Colon (tissue), 2 donors: Measurements from ENCODE around the gene KRT81.
"Not testable (repeated sequence)": the region's sequence is repeated elsewhere in the genome, so short reads cannot be mapped to it uniquely, and the experiment has no call there.

Experiments
- FAIRE-seq: peaks from 2 replicates; lab custom pipeline; 2012; peaks lifted over from hg19 to GRCh38; lab: Jason Lieb, UNC
- donor health status: control.
- donor health status: control.

Gene KRT81

GRCh38 chr12:52253391-52254179, 37.7 kb downstream of the KRT81 start:
- FAIRE-seq, result no peak

DNA sequence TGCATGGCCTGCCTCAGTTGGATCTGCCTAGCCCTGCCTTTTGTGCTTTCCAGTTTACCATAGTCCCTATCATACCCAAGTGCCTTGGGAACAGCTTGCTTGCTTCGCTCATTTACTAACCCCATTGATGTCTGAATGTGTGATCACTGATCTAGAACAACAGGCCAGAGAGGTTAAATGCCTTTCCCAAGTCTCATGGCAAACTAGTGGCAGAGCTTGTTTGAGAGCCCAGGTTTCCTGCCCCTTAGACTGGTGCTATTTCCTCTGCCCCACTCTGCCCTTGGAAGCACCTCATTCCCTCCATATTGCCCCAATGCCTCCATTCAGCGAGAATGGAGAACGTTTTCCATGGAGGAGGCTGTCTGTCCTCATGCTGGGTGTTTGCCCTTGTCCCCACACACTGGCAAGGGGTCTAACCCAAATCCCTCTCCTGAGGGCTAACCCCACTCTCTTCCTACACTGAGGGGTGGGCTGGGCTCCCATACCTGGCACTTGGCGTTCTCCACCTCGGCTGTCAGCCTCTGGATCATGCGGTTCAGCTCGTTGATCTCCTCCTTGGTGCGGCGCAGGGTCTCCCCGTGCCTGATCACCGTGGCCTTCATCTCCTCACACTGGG, 38.5 kb downstream of the KRT81 start:
- FAIRE-seq, result no peak

GRCh38 chr12:52252175-52252615, 39.1 kb downstream of the KRT81 start:
- not testable (repeated sequence) for FAIRE-seq

- no peak for FAIRE-seq
Observed at GRCh38 chr12:52251367-52252051, 39.8 kb downstream of the KRT81 start.

DNA sequence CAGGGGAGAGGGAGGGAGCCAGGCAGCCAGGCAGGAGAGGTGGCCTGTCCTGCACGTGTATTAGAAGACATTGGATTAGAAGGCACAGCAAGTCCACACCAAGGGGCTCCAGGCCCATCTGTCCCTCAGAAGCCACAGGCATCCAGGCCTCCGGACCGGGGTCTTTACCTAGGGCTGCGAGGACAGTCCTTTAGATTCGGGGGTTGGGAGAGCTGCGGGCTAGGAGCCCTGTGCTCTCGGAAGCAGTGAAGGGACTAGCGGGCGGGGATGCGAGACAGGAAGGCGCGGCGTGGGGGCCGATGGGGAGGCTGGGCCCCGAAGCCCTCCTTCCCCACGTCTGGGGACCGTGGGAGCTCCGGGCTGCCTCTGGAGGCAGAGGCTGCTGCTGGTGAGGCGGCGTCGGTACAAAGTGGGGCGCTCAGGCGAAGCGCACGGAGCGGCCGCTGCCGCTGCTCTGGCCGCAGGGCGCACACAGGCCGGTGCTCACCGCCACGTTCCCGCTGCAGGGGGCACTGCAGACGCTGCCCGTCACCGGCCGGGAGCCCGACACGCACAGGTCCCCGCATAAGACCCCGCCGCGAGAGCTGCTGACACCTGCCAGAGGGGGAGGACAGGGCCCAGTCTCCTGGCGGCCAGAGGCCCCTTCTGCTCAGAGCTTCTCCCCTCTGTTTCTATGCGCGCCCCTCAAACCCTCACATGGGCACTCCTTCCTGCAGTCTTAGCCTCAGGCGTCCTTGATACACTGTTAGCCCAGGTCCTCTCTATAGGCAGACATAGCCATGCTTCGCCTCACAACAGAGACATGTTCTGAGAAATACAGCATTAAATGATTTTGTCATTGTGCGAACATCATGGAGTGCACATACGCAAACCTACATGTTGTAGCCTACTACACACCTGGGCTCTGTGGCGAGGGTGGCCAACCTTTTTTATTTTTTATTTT, 41.0 kb downstream of the KRT81 start:
- no peak for FAIRE-seq

DNA sequence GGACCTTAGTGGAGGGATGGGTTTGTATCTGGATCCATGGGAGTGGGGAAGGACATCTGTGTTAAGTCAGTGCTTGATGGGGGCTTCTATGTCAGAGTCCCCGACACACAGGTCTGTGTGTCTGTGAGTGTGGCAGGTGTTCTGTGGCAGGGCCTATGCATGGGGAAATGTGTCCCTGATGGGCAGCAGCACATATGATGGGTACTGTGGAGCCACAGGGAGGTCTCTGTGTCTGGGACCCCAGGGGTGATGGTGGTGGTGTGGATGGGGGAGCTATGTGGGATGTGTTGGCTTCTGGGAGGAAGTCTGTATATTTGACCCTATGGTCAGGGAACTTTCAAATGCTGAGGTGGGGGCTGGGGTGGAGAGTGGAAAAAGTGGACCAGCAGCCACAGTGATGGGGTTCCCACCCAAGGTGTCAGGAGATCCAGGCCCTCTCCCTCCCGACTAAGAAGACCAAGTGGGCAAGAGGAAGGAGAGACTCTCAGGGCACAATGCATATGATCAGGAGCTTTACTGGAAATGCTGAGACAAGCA, 41.8 kb downstream of the KRT81 start:
- FAIRE-seq, result no peak

DNA sequence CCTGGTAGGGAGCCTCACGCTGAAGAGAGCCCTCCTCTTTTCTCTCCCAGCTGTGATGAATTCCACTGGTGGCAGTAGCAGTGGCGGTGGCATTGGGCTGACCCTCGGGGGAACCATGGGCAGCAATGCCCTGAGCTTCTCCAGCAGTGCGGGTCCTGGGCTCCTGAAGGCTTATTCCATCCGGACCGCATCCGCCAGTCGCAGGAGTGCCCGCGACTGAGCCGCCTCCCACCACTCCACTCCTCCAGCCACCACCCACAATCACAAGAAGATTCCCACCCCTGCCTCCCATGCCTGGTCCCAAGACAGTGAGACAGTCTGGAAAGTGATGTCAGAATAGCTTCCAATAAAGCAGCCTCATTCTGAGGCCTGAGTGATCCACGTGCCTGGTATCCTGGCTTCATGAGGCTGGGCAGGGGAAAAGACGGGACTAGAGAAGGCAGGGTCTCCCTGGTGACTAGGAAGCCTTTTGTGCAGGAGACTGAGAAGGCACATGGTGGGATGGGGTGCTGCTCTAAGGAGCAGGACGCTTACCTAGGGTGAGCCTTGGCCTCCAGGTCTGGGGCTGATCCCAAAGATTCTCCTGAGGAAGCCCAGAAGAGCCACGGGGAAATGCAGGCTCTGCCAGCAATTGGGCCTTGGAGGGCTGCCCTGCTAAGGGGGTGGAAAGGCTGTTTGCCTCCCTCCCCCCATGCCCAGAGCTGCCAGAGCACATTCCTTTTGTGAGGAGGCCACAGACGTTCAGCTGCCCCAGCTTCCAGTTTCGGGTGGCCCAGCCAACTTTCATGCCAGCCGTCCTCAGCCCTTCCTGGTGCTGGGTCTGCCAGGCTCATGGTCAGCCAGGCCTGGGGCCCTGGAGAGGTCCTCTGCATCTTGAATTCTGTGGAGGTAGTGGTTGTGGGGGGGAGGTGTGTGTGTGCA, 42.5 kb downstream of the KRT81 start:
- FAIRE-seq, result no peak

DNA sequence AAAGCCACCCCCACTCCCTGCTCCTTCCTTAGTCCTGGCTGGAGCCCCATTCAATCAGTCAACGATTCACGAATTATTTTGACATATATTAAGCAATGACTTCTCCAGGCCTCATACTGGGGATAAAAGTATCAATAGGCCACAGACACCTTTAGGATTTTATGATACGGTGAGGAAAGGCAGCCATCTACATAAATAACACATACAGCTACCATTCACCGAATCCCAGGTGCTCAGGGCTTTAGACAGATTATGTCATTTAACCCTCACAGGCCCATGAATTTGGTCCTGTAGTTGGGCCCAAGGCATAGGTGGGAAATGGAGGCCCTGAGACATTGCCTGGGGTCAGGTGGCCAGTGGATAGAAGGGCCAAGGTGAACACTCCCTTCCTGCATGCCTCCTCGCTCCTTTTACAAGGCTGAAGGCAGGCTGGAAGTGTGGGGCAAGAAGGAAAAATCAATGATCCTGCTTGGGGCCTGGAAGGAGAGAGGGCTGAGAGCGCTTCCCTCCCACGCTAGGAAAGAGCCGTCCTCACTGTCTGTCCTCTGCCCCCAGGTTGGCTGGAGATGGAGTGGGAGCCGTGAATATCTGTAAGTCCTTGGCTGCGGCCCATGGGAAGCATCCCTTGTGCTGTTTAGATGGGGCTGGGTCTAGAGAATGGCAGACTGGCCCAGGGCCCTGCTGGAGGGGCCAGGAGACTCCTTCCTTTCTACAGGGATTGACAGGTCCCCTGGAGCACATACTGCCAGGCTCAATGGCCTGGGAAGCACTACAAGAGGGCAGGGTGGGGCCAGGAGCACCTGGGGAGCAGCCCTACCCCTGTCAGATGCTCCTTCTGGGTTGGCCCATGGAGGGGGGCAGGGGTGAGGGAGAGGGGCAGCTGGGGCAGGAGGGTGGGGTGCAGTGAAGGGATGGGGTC, 43.5 kb downstream of the KRT81 start:
- FAIRE-seq, result no peak

DNA sequence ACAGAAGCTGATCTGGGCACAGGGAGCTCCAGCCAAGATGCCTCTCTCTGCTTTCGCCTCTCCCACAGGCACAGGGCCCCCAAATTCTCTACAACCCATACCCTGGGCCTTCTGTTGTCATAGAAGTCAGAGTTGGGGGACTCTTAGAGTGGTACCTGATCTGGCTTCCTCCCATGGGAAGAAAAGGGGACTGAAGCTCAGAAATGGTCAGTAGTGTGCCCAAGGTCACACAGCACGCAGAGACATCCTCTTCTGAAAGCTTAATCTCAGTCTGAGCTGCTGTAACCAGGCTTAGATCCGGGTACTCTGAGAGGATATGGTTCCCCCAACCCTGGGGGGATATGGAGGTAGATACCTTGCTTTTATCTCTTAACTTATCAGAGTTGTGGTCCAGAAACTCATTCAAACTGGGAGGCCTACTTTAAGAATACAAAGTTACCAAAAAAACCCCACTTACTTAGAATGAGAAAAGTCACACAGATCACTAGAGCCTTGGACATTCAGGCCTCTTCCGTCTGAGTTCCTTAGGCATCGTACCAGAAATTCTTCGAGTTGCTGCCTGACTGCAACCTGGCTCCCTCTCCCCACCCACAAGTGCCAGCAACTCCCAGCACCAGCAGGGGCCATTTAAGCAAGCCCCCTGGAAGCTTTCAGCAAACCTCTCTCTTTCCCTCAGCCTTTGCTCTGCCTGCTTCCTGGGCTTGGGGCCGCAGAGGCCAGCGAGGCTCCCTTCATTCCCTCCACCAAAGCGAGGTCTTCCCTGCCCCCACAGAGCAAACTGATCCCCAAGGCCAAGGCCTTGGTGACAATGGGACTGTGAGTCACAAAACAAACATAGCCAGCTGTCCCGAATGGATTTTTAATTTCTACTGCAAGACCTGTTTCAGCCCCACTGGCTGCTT, 44.4 kb downstream of the KRT81 start:
- FAIRE-seq, result no peak

DNA sequence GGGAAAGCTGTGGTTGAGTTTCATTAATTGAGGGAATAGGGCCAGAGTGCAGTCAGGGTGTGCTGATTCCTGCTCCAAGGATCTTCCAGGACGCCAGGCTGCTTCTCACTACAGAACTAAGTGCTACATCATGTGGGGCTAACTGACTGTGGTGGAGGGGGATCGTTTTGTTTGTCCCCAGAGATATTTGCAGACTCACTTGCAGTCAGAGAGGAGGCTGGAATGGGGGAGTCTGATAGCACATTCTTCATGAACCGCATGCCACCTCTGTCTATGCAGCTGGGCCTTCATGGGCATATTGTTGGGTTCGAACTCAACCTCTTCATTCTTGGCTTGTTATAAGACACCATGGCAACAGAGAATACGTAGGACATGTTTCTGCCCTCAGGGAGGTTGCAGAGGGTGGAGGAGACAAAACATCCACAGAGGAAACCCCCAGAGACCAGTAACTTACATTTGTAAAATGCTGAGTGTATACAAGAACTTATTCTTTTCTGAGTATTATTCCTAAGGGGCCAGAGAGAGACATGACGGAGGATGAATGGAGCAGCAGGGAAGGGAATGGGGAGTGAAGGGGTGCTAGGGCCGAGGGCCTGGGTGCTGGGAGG, 45.3 kb downstream of the KRT81 start:
- FAIRE-seq, result no peak

- no peak for FAIRE-seq
Observed at GRCh38 chr12:52245259-52245961, 45.9 kb downstream of the KRT81 start.

- FAIRE-seq, result no peak
Observed at GRCh38 chr12:52244615-52244994, 46.7 kb downstream of the KRT81 start.

DNA sequence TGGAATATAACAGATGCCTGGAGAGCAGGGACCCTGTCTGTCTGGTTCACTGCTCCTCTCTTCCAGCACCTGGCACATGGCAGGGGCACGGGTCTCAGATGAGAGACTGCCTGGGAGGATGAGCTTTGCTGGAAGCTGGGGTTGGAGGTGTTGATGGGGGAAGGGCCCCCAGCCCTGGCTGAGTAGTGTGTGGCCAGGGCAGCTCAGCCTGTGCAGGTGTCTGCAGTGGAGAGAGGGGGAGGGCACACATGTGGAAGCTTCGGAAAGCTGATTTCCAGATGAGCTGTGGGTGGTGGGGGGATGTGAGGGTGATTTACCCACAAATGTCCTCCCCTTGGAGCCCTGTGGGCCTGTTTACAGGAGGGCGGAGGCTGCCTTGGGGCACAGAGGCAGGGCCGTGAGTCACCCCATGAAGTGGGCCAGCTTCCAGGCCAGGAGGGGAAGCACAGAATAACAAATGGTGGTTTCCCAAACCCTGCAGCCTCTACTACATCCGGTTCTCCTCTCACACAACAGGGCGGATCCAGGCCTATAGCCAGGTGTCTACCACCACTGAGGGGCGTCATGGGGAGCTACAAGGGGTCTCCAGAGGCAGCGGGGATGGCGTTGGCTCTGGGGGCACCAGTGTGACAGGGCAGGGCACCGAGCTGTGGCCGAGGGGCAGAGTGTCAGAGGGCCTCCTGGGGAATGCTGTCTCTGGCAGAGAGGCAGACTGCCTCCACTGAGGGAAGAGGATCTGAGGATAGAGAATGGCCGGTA, 47.3 kb downstream of the KRT81 start:
- FAIRE-seq, result no peak

- FAIRE-seq, result no peak
Observed at GRCh38 chr12:52243259-52243855, 48.0 kb downstream of the KRT81 start.

DNA sequence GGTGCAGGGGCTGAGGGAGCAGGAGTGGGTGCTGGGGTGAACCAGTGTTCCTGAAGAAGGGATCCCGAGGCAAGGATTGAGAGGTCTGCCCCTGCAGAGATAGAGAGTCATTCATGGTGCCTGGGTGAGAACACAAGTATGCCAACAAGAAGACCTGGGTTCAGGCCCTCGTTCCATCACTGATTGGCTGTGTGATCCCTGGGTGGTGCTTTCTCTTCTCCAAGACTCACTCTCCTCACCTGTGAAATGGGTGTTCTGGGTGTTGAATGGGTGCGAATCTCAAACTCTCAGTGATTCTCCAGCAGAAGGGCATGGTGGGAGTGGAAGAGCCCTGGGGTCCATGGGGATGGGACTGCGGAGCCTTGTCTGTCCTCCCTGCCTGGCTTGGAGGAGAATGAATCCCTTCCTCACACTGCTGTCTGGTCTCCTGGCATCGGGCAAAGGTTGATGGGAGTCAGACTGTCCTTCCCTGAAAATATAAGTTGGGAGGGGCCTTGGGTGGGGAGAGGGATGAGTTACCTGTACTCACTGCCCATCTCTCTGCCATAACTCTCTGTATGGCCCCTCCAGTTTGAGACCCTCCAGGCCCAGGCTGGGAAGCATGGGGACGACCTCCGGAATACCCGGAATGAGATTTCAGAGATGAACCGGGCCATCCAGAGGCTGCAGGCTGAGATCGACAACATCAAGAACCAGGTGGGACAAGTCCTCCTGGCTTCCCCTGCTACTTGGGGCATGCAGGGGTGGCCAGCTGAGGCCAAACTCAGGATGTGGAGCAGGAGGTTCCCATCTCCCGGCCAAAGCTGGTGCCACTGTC, 48.7 kb downstream of the KRT81 start:
- no peak for FAIRE-seq
